K562 (cell line): Measurements from ENCODE around the gene CYB5D1. TPM values are rescaled to one million over a fixed set of nuclear protein-coding genes. Genes with fewer than 3 reads are reported as not detected.

ENCODE experiments used
- BCLAF1 ChIP-seq, 2 experiments: fragments of 450-650 bp in 1 of 2; IDR thresholded peaks; 2 replicates each; pipeline ENCODE4 v1.6.1; 2011 to 2017; ENCODE audit warnings: low read depth in 2 of 2, antibody characterized with exemption in 1 of 2, borderline replicate concordance in 1 of 2, low read length in 1 of 2, mild to moderate bottlenecking in 1 of 2, mixed read lengths in 1 of 2; ENCODE audit not compliant: control insufficient read depth in 1 of 2
- CHD2 ChIP-seq: IDR thresholded peaks from 2 replicates; pipeline ENCODE4 v1.6.1; 2011; ENCODE audit warnings: low read depth, low read length
- CREBBP ChIP-seq: IDR thresholded peaks from one replicate; pipeline ENCODE4 v1.6.1; 2012; ENCODE audit warnings: low read depth, mild to moderate bottlenecking, control low read depth, inconsistent platforms, low read length
- DEAF1 ChIP-seq: fragments of 450-650 bp; formaldehyde crosslinking; IDR thresholded peaks from 2 replicates; pipeline ENCODE4 v1.4.0; 2020; ENCODE audit warnings: mild to moderate bottlenecking, moderate library complexity
- ELK3 ChIP-seq: fragments of 450-650 bp; formaldehyde crosslinking; IDR thresholded peaks from 2 replicates; pipeline ENCODE4 v1.4.0; 2020; ENCODE audit warnings: mild to moderate bottlenecking
- ESRRA ChIP-seq: fragments of 450-650 bp; IDR thresholded peaks from 2 replicates; pipeline ENCODE4 v1.6.1; 2014; ENCODE audit warnings: low read depth, mild to moderate bottlenecking, moderate library complexity, borderline replicate concordance
- HDAC8 ChIP-seq: fragments of 450-650 bp; IDR thresholded peaks from 2 replicates; pipeline ENCODE4 v1.6.1; 2016; ENCODE audit warnings: mild to moderate bottlenecking, missing genetic modification characterization, moderate library complexity, missing compliant biosample characterization
- POLR2AphosphoS2 ChIP-seq: IDR thresholded peaks from 2 replicates; pipeline ENCODE4 v1.6.1; 2012; ENCODE audit warnings: low read length, improper control_type of control experiment
- SMAD4 ChIP-seq: fragments of 250-450 bp; sonication (Bioruptor Pico); conservative IDR thresholded peaks from 2 replicates; pipeline ENCODE4 v1.8.0; 2021; ENCODE audit warnings: inconsistent platforms, mild to moderate bottlenecking, moderate library complexity
- SMARCA4 ChIP-seq: fragments of 450-650 bp; IDR thresholded peaks from 2 replicates; pipeline ENCODE4 v1.6.1; 2016
- SMARCE1 ChIP-seq: fragments of 450-650 bp; IDR thresholded peaks from 2 replicates; pipeline ENCODE4 v1.7.1; 2016; ENCODE audit warnings: mild to moderate bottlenecking
- SP1 ChIP-seq: sonication (generic); formaldehyde crosslinking; IDR thresholded peaks from 2 replicates; pipeline ENCODE4 v1.8.1; 2022; ENCODE audit warnings: mild to moderate bottlenecking, missing genetic modification reagents
- ZFP36 ChIP-seq: fragments of 150-350 bp; IDR thresholded peaks from 2 replicates; pipeline ENCODE4 v1.6.1; 2018; ENCODE audit warnings: low read length, low read depth; ENCODE audit not compliant: partially characterized antibody
- ZNF121 ChIP-seq: sonication (generic); formaldehyde crosslinking; conservative IDR thresholded peaks from 2 replicates; pipeline ENCODE4 v1.8.0; 2022; ENCODE audit warnings: missing genetic modification reagents
- ZNF398 ChIP-seq: fragments of 250-450 bp; sonication (Bioruptor Pico); IDR thresholded peaks from 2 replicates; pipeline ENCODE4 v1.8.0; 2021; ENCODE audit warnings: moderate library complexity, mild to moderate bottlenecking, inconsistent platforms
- ZNF592 ChIP-seq: fragments of 450-650 bp; IDR thresholded peaks from 2 replicates; pipeline ENCODE4 v1.6.1; 2017; ENCODE audit warnings: antibody characterized with exemption, mild to moderate bottlenecking
- polyA plus RNA-seq, 8 experiments: library from polyadenylated mRNA; depleted of rRNA in 4 of 8; stranded (reverse) in 5 of 8; unstranded in 3 of 8; fragments of >200 nt; fragmentation: Nextera tagmentation in 2 of 8; fragmentation: Illumina TruSeq in 1 of 8; extraction: Ambion mirVana in 2 of 8; extraction: Trizol in 1 of 8; gene quantifications; 2 replicates each; pipeline versions ENCODE4 v1.2.1 to v1.2.3, GENCODE V29; 2011 to 2014; ENCODE audit warnings: inconsistent platforms in 1 of 8, missing spikeins in 1 of 8
- total RNA-seq, 7 experiments: library from RNA; depleted of rRNA in 6 of 7; stranded (reverse); fragments of >200 nt in 6 of 7; fragmentation: Illumina TruSeq in 2 of 7; extraction: Trizol in 2 of 7; gene quantifications; 2 replicates each; pipeline versions ENCODE4 v1.2.1 to v1.2.3, GENCODE V29; 2011 to 2021; ENCODE audit warnings: low replicate concordance in 1 of 7

CYB5D1 gene
- total and polyA plus RNA-seq, 9 of the 15 experiments (the other 6 are each of a cell fraction or from before 2014, with no cell fraction given): 2.4 to 7.9 (median 5.7) TPM

- no peak for TF ChIP-seq ZNF592
- TF ChIP-seq SMARCE1: 0 out of 2 replicates have a peak, but pooled peaks have one; percentile 19
- peak; percentile 66 for TF ChIP-seq SMAD4 (CRISPR knock-in tag)
- TF ChIP-seq CREBBP: no peak
- no peak for TF ChIP-seq ZNF398 (CRISPR knock-in tag)
- no peak for TF ChIP-seq POLR2AphosphoS2
- no peak for TF ChIP-seq CHD2
- no peak for TF ChIP-seq ZFP36
- no peak for TF ChIP-seq ZNF121 (CRISPR knock-in tag)
- peak; percentile 80 for TF ChIP-seq ESRRA
- TF ChIP-seq DEAF1 (CRISPR knock-in tag): no peak
- no peak for TF ChIP-seq ELK3 (CRISPR knock-in tag)
- no peak for TF ChIP-seq SMARCA4
- no peak for TF ChIP-seq SP1 (CRISPR knock-in tag)
- TF ChIP-seq HDAC8 (tag): no peak
- TF ChIP-seq BCLAF1 (IDR thresholded peaks at IDR 0.05; ENCODE audit: borderline replicate concordance in 1 of 2, control insufficient read depth in 1 of 2, low read depth in 2 of 2, low read length in 1 of 2): no peak
Observed at GRCh38 chr17:7834542-7834956, 23.3 kb upstream of the CYB5D1 start (continued).
